Left hindlimb (tissue), 1 donor: ENCODE results near the gene CHST14.

Experiments
- DNase-seq: peaks from one replicate; pipeline ENCODE4 v3.0.0-alpha.2; 2018

The CHST14 gene

GRCh38 chr15:40464595-40465185 lies 6.1 kb upstream of the CHST14 start:
- DNase-seq, result no peak

GRCh38 chr15:40465939-40466338 lies 4.8 kb upstream of the CHST14 start:
- DNase-seq, result no peak

- DNase-seq, result no peak
These were observed 4.1 kb upstream of the CHST14 start for GRCh38 chr15:40466426-40467260.

- DNase-seq, result no peak
These were observed 3.5 kb upstream of the CHST14 start for GRCh38 chr15:40467261-40467615.

GRCh38 chr15:40468898-40469331 lies 1.9 kb upstream of the CHST14 start:
- no peak for DNase-seq

GRCh38 chr15:40469776-40470390 lies 901 bp upstream of the CHST14 start:
- DNase-seq, result no peak

- DNase-seq, result peak; percentile 52
These were observed 472 bp downstream of the CHST14 start for GRCh38 chr15:40471105-40471807.

GRCh38 chr15:40471808-40472150 lies 995 bp downstream of the CHST14 start:
- DNase-seq, result no peak

- DNase-seq, result no peak
These were observed 1.5 kb downstream of the CHST14 start for GRCh38 chr15:40472171-40472727.

- no peak for DNase-seq
These were observed 3.8 kb downstream of the CHST14 start for GRCh38 chr15:40474581-40474980.

GRCh38 chr15:40477642-40478327 lies 7.0 kb downstream of the CHST14 start:
- DNase-seq, result no peak

- no peak for DNase-seq
These were observed 8.2 kb downstream of the CHST14 start for GRCh38 chr15:40479024-40479423.

GRCh38 chr15:40481341-40482074 lies 10.7 kb downstream of the CHST14 start:
- no peak for DNase-seq

GRCh38 chr15:40483919-40484318 lies 13.1 kb downstream of the CHST14 start:
- DNase-seq, result no peak

GRCh38 chr15:40486066-40486770 lies 15.4 kb downstream of the CHST14 start:
- no peak for DNase-seq

GRCh38 chr15:40487816-40488682 lies 17.3 kb downstream of the CHST14 start:
- DNase-seq, result no peak

GRCh38 chr15:40489274-40490175 lies 18.7 kb downstream of the CHST14 start:
- no peak for DNase-seq

- no peak for DNase-seq
These were observed 22.5 kb downstream of the CHST14 start for GRCh38 chr15:40493089-40493840.
